Smooth muscle cell (in vitro differentiated cells): Measurements from ENCODE around the gene TTC19. TPM values are rescaled to one million over a fixed set of nuclear protein-coding genes. Genes with fewer than 3 reads are reported as not detected.
A peak's percentile ranks its signal among the peaks of the same experiment; 100 is the strongest.

Experiments used
- DNase-seq: peaks from one replicate; lab custom pipeline; 2025; ENCODE audit not compliant: unreplicated experiment; lab: John Stamatoyannopoulos, UW
- H2AFZ ChIP-seq: fragments of 200-600 bp; sonication (generic); 2 replicates; pipeline ENCODE4 v1.6.0; 2016; ENCODE audit warnings: antibody characterized with exemption, low read depth, mild to moderate bottlenecking
- H3F3A ChIP-seq: fragments of 200-600 bp; sonication (generic); 2 replicates; pipeline ENCODE4 v1.6.0; 2017; ENCODE audit warnings: antibody characterized with exemption, low read depth
- H3K27ac ChIP-seq: fragments of 200-600 bp; sonication (generic); 2 replicates; pipeline ENCODE4 v1.5.1; 2016; ENCODE audit warnings: low read depth, mild to moderate bottlenecking
- H3K27me3 ChIP-seq: fragments of 200-600 bp; sonication (generic); 2 replicates; pipeline ENCODE4 v1.6.1; 2016; ENCODE audit warnings: low read depth, mild to moderate bottlenecking
- H3K36me3 ChIP-seq: fragments of 200-600 bp; sonication (generic); 2 replicates; pipeline ENCODE4 v1.5.1; 2016; ENCODE audit warnings: low read depth
- H3K4me1 ChIP-seq: fragments of 200-600 bp; sonication (generic); 2 replicates; pipeline ENCODE4 v1.5.1; 2016; ENCODE audit warnings: low read depth
- H3K4me2 ChIP-seq: fragments of 200-600 bp; sonication (generic); 2 replicates; pipeline ENCODE4 v1.6.0; 2016; ENCODE audit warnings: mild to moderate bottlenecking
- H3K4me3 ChIP-seq: fragments of 200-600 bp; sonication (generic); 2 replicates; pipeline ENCODE4 v1.5.1; 2016; ENCODE audit warnings: mild to moderate bottlenecking
- H3K79me2 ChIP-seq: fragments of 200-600 bp; sonication (generic); 2 replicates; pipeline ENCODE4 v1.6.0; 2016; ENCODE audit warnings: low read depth, mild to moderate bottlenecking
- H3K9ac ChIP-seq: fragments of 200-600 bp; sonication (generic); 2 replicates; pipeline ENCODE4 v1.6.0; 2016; ENCODE audit warnings: low read depth
- H3K9me3 ChIP-seq: fragments of 200-600 bp; sonication (generic); replicated peaks from 2 replicates; pipeline ENCODE4 v1.5.1; 2016; ENCODE audit warnings: low read depth
- H4K20me1 ChIP-seq: fragments of 200-600 bp; sonication (generic); 2 replicates; pipeline ENCODE4 v1.6.0; 2016; ENCODE audit warnings: low read depth
- CTCF ChIP-seq: fragments of 200-600 bp; sonication (generic); IDR thresholded peaks from 2 replicates; pipeline ENCODE4 v1.5.1; 2017; ENCODE audit warnings: borderline replicate concordance, mild to moderate bottlenecking, antibody characterized with exemption; ENCODE audit not compliant: insufficient read depth, poor library complexity, severe bottlenecking
- WGBS: methylation state at CpG from one replicate; pipeline ENCODE4 v1.1.7; 2016; ENCODE audit warnings: low lambda C conversion rate; 5-methylcytosine and 5-hydroxymethylcytosine counted together
- polyA plus RNA-seq: library from polyadenylated mRNA; unstranded; fragments of >200 nt; fragmentation: Nextera tagmentation; extraction: Ambion mirVana; gene quantifications from 2 replicates; pipeline ENCODE4 v1.2.1, GENCODE V29; 2016
- total RNA-seq: library from RNA; depleted of rRNA; stranded (reverse); fragments of >200 nt; gene quantifications from 2 replicates; pipeline ENCODE4 v1.2.3, GENCODE V29; 2014

TTC19 gene, protein sequence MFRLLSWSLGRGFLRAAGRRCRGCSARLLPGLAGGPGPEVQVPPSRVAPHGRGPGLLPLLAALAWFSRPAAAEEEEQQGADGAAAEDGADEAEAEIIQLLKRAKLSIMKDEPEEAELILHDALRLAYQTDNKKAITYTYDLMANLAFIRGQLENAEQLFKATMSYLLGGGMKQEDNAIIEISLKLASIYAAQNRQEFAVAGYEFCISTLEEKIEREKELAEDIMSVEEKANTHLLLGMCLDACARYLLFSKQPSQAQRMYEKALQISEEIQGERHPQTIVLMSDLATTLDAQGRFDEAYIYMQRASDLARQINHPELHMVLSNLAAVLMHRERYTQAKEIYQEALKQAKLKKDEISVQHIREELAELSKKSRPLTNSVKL
- total RNA-seq: 18.1 and 38.7 TPM in 2 replicates
- 17.4 and 22.9 TPM in 2 replicates for polyA plus RNA-seq

DNA sequence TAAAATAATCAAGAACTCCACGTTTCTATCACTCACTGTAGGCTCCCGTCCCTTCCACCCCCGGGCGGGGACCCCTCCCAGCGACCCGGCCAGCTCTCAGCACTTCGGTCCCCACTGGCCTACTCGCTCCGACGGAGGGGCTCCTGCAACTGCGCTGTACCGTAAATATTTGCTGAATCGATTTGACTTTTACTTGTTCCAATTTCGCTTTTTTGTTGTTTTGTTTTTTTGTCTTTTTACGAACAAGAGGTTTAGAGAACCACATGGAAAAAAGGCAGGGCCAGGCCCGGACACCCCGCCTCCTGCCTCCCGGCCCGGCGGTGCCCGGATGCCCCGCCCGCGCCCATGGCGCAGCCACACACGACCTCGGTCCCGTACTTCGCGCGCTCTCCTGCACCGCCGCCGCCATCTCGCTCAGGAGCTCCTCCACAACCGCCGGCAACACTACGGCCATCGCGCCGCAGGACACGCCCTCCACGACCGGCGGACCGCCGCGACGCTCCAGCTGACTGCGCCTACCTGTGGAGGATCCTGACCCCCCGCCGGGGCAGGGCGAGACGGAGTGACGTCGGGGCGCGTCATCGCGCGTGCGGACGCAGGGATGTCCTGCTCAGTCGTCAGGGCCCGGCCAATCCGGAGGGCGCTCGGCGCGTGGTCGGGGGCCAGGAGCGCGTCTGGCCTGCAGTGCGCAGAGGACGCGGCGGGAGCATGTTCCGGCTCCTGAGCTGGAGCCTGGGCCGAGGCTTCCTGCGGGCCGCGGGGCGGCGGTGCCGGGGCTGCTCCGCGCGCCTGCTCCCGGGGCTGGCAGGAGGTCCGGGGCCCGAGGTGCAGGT lies at the start of gene TTC19, which contains the start of gene ZSWIM7:
TSS of gene TTC19 (plus strand) at position 684 of the 833 bp plus-strand sequence. CDS start at position 709, 25 bp downstream.
TSS of gene ZSWIM7 (minus strand) at position 564 of the 833 bp plus-strand sequence. CDS start at position 454, 110 bp downstream.
- H2AFZ ChIP-seq: peak within 1 kb of the TSS; percentile 81
- H3K27ac ChIP-seq: peak within 1 kb of the TSS; percentile 89
- peak; percentile 82 for DNase-seq
- WGBS: under 1% methylated on average over 74 of the region's 91 CpGs
- H3K9me3 ChIP-seq: no peaks in the 10 kb centered on the region
- H3K4me1 ChIP-seq: peaks cover 9% of the 10 kb centered on the region
- no peaks in the 10 kb centered on the region for H3F3A ChIP-seq
- peak within 1 kb of the TSS; percentile 74 for H3K9ac ChIP-seq
- peaks cover 11% of the 10 kb centered on the region for H4K20me1 ChIP-seq
- H3K4me3 ChIP-seq: peak within 1 kb of the TSS; percentile 63
- H3K36me3 ChIP-seq: peaks cover 17% of the 10 kb centered on the region
- peaks cover 49% of the 10 kb centered on the region for H3K79me2 ChIP-seq
- TF ChIP-seq CTCF: no peak
- H3K4me2 ChIP-seq: peak within 1 kb of the TSS; percentile 90
- no peaks in the 10 kb centered on the region for H3K27me3 ChIP-seq

- no peaks in the 10 kb centered on the region for H3K36me3 ChIP-seq
- peaks cover 2% of the 10 kb centered on the region for H3F3A ChIP-seq
- H3K4me3 ChIP-seq: no peak overlapping the region
- no peak overlapping the region for H3K9ac ChIP-seq
- H3K27me3 ChIP-seq: no peaks in the 10 kb centered on the region
- TF ChIP-seq CTCF: no peak
- H3K4me1 ChIP-seq: no peaks in the 10 kb centered on the region
- H3K27ac ChIP-seq: no peak overlapping the region
- no peaks in the 10 kb centered on the region for H3K9me3 ChIP-seq
- DNase-seq: no peak
- peaks cover 41% of the 10 kb centered on the region for H4K20me1 ChIP-seq
- no peak overlapping the region for H2AFZ ChIP-seq
- 99% methylated on average over 5 of the region's 6 CpGs for WGBS
- H3K4me2 ChIP-seq: no peak overlapping the region
- H3K79me2 ChIP-seq: peaks cover 17% of the 10 kb centered on the region
Observed at GRCh38 chr17:15951368-15952047, 48.1 kb upstream of the TTC19 start.

DNA sequence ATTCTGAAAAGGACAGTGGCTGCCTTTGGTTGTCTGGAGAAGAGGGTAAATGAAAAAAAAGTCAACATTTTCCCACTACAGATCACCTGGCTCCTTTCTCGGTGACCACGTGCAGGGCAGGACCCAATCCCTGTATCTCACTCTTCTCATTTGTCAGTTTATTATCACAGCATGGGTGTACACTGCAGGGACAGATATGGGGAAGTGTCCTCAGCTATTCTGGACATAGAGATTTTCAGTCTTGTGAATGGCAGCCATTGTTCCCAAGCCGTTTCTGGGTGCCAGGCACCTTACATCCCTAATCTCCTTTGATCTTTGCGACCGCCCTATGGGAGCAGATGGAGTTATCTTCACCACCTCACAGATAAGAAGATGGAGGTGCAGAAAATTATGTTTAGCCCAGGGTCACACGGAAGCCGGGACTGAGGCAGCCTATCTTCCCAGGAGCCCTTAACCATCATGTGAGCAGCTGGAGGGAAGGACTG lies 47.5 kb upstream of the TTC19 start:
- Histone ChIP-seq H3K27me3 (no peaks in the 10 kb centered on the region), H3K4me1 (no peaks in the 10 kb centered on the region), H4K20me1 (peaks cover 44% of the 10 kb centered on the region), H3K4me2 (no peak overlapping the region), H3K9me3 (no peaks in the 10 kb centered on the region), H3K27ac (no peak overlapping the region), H3K9ac (no peak overlapping the region), H3K4me3 (no peak overlapping the region), H3K36me3 (no peaks in the 10 kb centered on the region), H3F3A (no peaks in the 10 kb centered on the region), H2AFZ (no peak overlapping the region), H3K79me2 (peaks cover 22% of the 10 kb centered on the region)
- WGBS: 89% methylated on average over 7 of the region's 7 CpGs
- TF ChIP-seq CTCF: no peak
- DNase-seq: no peak
